Stimulated activated CD8-positive, alpha-beta memory T cell treated with anti-CD3 and anti-CD28 coated beads, Interleukin-7, amount 100 ng/mL, for 4 hours (primary cell): ENCODE measurements around the gene PRMT5.
A peak's percentile ranks its signal among the peaks of the same experiment; 100 is the strongest.

Experiments used
- DNase-seq, 2 donors: peaks; one replicate each; pipeline ENCODE4 v3.0.0-alpha.2; 2020; ENCODE audit warnings: low read depth in 2 of 2

Gene PRMT5

DNA sequence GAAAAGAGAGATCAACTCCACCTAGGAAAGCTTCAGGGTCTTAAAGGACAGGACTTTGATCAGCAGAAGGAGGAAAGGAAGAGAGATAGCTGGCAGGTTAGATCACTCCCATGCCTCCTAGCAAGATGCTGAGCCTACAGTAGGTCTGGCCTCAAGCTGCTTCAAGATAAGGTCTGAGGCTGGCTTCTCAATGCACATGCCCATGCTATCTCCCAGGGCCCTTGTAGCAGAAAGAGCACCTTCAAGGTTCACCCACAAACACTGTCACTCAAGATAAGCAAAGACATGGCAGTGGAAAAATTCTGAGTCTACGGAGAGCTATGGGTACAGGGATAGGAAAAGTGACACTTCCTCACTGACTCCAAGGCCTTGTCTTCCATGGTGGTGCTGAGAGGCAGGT is 31.8 kb downstream of the PRMT5 start:
- DNase-seq = no peak

- DNase-seq = no peak
Observed at GRCh38 chr14:22896760-22897159, 32.4 kb downstream of the PRMT5 start.

DNA sequence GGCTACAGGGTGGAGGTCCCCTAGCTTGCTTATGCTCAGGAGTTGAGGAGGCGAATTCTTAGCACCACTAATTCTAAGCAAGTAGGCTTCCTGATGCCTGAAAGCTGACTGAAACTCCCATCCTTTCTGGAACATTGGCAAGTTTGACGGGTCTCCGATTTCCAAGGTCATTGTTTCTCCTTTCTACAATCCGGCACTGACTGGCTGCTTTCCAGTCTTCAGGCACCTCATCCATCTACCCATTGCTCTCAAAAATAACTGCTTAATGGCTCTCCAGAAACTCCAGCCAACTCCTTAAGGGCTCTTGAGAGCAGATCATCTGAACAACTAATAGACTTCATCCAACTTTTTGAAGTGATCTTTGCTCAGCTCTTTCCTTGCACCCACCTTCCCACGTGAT is 32.8 kb downstream of the PRMT5 start:
- no peak for DNase-seq

GRCh38 chr14:22895402-22895801 is 33.8 kb downstream of the PRMT5 start:
- no peak for DNase-seq

DNA sequence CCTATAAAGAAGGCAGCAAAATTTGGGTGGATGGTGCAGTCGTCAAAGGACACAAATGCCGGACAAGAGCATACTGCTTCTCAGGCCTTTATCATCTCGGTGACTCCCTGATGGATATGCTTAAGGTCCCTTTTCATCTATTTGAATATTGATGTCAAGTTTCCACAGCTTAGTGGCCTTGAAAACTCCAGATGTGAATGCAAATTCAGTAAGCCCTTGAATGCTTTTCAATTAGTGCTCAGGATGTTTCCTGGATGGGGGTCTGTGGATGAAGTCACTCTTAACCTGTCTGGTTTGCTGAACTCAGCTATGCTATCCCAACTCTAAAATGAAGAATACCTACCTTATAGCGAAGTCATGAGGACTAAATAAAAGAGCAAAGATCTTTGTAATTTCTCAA is 35.5 kb downstream of the PRMT5 start:
- no peak for DNase-seq

DNA sequence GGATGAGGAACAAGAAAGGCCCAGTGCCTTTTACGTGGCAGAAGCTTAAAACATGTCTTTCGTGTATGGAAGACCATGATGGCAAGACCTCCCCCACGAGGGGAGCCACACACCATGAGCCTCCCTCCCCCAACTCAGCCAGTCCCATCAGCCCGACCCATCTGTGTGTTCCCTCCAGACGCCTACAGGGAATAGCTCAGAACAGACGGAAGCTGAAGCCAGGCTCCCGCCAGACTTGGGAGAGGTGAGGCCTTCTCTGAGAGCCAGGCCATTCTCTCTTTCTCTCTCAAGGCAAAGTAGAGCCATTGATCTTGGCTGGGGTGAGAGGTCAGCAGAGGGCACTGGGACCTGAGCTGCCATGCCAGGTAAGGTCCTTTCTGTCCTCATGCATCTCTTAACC is 36.7 kb downstream of the PRMT5 start:
- no peak for DNase-seq

DNA sequence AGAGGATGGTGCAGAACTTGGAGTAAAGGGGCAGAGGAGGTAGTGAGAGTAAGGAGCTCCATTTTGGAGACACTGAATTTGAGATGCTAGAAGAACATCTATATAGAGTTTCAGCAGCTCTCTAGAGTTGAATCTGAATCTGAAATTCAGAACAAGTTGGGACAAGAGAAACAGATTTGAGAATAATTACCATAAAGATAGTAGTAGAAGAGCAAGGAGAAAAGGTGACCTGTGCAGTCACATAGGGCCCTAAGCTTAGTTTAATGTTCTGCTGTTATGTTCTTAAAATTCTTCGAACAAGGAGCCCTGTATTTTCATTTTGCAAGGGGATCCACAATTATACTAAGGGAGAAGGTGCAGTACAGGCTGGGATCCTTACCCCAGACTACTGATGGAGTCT is 38.8 kb downstream of the PRMT5 start:
- DNase-seq = no peak

- DNase-seq = no peak
Observed at GRCh38 chr14:22888662-22889061, 40.5 kb downstream of the PRMT5 start.

GRCh38 chr14:22887990-22888378 is 41.2 kb downstream of the PRMT5 start:
- peak; percentile 49 to 57 for DNase-seq

DNA sequence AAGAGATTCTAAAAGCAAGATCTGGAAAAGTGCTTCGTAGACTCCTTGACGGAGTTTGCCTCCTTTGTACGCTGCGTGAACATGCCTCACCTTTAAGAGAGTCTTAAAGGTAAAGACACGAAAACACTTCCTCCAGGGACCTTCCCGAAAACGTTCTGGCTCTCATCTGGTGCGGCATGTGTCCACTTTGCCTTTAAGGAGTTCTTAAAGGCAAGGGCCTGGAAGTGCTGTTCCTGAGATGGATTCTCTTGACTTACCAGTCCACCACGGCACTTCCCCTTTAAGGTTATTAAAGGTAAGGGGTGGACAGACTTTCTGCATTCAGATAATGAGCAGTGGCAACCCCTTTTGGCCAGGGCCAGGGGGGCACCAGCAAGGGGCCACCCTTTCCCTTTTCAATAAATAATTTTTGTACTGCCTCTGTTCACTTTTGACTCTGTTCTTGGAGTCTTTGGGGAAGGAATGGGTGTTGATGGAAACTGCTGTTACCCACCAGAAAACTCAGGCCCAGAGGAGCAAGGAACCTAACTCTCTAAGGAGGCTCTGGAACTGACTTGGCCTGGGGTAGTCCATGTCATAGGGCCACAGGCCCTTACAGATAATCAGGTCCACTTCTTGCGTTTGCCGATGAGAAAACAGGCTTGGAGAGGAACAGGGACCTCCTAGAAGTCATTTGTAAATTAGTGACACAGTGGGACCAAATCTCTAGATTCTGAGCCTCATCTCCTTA is 41.8 kb downstream of the PRMT5 start:
- DNase-seq = no peak

DNA sequence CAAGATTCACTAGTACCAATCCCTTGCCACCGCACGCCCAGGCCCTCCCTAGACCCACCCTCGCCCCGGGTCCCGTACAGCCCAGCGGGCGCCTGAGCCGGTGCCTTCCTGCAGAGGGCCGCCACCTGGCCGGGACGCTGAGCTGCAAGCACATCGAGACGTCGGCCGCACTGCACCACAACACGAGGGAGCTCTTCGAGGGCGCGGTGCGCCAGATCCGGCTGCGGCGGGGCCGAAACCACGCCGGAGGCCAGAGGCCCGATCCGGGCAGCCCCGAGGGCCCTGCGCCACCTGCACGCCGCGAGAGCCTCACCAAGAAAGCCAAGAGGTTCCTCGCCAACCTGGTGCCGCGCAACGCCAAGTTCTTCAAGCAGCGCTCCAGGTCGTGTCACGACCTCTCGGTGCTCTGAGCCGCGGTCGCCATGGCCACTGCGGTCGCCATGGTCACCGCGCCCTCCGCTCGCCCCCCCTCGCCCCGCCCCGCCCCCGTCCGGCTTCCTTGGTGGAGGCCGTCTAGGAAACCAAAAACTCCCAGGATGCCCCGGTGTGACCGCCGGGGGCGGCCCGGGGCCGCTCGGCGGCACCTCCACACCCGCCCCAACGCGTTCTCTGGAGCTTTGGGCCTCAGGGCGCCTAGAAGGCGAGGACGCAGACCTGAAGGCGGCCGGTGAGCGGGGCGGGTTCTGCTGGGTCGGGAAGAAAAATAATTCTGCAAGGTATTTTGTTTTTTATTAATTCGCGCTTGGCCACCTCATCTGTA is 42.5 kb downstream of the PRMT5 start:
- DNase-seq = peak; percentile 58 to 70

DNA sequence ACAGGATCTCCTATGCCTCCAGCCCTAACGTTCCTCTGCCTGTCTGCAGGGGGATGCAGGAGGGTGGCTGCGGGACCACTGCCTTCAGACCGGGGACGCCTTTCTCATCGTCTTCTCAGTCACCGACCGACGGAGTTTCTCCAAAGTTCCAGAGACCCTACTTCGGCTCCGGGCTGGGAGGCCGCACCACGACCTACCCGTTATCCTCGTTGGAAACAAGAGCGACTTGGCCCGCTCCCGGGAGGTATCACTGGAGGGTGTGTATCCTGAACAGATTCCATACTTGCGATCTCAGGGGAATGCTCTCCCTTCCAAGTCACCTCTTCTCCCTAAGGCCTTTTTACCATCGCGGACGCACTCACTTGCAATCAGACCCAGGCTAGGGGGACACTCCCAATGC is 43.2 kb downstream of the PRMT5 start:
- no peak for DNase-seq

GRCh38 chr14:22884738-22885523 is 44.2 kb downstream of the PRMT5 start:
- no peak for DNase-seq

- DNase-seq = no peak
Observed at GRCh38 chr14:22884076-22884737, 45.0 kb downstream of the PRMT5 start.

GRCh38 chr14:22883173-22883976 is 45.8 kb downstream of the PRMT5 start, which contains the start of gene REM2:
Gene REM2, plus strand, starts transcription at chr14:22883222. Its CDS starts 66 bp downstream, at chr14:22883288.
- no peak for DNase-seq

GRCh38 chr14:22882529-22883172 is 46.5 kb downstream of the PRMT5 start:
- peak; percentile 38 to 50 for DNase-seq

DNA sequence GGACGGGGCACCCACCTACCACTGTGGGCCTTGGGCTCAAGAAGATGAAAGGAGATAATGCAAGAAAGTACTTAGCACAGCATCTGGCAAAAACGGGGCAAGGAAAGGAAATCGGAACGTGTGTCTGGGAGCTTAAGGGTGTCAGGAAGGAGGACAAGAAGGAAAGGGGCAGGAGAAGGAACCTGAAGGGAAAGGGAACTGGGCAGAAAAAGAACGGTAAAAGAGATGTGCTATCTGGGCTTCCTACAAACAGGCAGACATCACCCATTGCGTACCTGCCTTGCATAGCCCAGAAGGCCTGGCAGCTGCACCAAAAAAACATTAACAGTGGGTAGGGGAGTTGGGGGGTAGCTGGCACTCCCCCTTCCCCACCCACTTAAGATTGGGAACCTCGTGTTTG is 47.1 kb downstream of the PRMT5 start:
- no peak for DNase-seq

- no peak for DNase-seq
Observed at GRCh38 chr14:22878271-22879246, 50.6 kb downstream of the PRMT5 start.

GRCh38 chr14:22877000-22877501 is 52.1 kb downstream of the PRMT5 start:
- DNase-seq = no peak
